Measurements from ENCODE around the gene ADAMTS13. TPM values are rescaled to one million over a fixed set of nuclear protein-coding genes. Genes with fewer than 3 reads are reported as not detected.
A peak's percentile ranks its signal among the peaks of the same experiment; 100 is the strongest.
"Not testable (repeated sequence)": the region's sequence is repeated elsewhere in the genome, so short reads cannot be mapped to it uniquely, and the experiment has no call there.

ADAMTS13 gene
- total RNA-seq, 1 donor from 2014 or later = 2.0 TPM

DNA sequence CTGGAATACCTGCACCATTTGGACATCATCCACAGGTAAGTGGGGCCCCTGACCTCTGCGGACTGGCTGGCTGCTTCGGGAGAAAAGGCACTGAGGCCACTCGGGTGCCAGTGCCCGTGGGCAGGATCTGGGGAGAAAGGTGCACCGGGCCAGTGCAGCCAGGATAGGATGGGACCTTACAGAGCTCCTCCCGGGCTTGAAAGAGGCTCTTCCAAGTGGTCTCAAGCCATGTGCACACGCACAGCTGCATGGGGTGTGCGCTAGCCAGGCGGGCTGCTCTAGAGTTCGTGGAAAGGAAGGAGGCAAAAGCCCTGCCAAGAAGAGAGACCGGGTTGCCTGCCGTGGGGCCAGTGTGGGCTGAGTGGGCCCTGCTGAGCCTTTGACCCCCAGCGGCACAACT is 32.6 kb upstream of the ADAMTS13 start:
- DNase-seq (ENCODE audit: low read depth) = no peak
- peaks cover 17% of the 10 kb centered on the region for H3K27me3 ChIP-seq (ENCODE audit: control insufficient read depth, insufficient read depth, low read length)
- no peak overlapping the region for H3K4me3 ChIP-seq (ENCODE audit: low read depth, low read length)
- no peaks in the 10 kb centered on the region for H3K36me3 ChIP-seq (ENCODE audit: control insufficient read depth, insufficient read depth, low read length)
- no peak for TF ChIP-seq CTCF (IDR thresholded peaks at IDR 0.05; ENCODE audit: insufficient read depth, low read length, poor library complexity, severe bottlenecking)

- TF ChIP-seq CTCF (IDR thresholded peaks at IDR 0.05; ENCODE audit: insufficient read depth, low read length, poor library complexity, severe bottlenecking) = no peak
- H3K27me3 ChIP-seq (ENCODE audit: control insufficient read depth, insufficient read depth, low read length) = peaks cover 28% of the 10 kb centered on the region
- no peak for DNase-seq (ENCODE audit: low read depth)
- H3K36me3 ChIP-seq (ENCODE audit: control insufficient read depth, insufficient read depth, low read length) = no peaks in the 10 kb centered on the region
- H3K4me3 ChIP-seq (ENCODE audit: low read depth, low read length) = no peak overlapping the region
Observed at GRCh38 chr9:133390713-133391112, 31.5 kb upstream of the ADAMTS13 start.

DNA sequence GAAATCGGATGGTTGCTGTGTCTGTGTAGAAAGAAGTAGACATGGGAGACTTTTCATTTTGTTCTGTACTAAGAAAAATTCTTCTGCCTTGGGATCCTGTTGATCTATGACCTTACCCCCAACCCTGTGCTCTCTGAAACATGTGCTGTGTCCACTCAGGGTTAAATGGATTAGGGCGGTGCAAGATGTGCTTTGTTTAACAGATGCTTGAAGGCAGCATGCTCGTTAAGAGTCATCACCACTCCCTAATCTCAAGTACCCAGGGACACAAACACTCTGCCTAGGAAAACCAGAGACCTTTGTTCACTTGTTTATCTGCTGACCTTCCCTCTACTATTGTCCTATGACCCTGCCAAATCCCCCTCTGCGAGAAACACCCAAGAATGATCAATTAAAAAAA is 30.7 kb upstream of the ADAMTS13 start:
- peaks cover 31% of the 10 kb centered on the region for H3K27me3 ChIP-seq (ENCODE audit: control insufficient read depth, insufficient read depth, low read length)
- not testable (repeated sequence) for H3K36me3 ChIP-seq (ENCODE audit: control insufficient read depth, insufficient read depth, low read length); H3K4me3 ChIP-seq (ENCODE audit: low read depth, low read length); DNase-seq (ENCODE audit: low read depth)

- not testable (repeated sequence) for H3K36me3 ChIP-seq (ENCODE audit: control insufficient read depth, insufficient read depth, low read length); H3K4me3 ChIP-seq (ENCODE audit: low read depth, low read length); DNase-seq (ENCODE audit: low read depth)
- H3K27me3 ChIP-seq (ENCODE audit: control insufficient read depth, insufficient read depth, low read length) = peaks cover 38% of the 10 kb centered on the region
Observed at GRCh38 chr9:133392308-133392707, 29.9 kb upstream of the ADAMTS13 start.

- no peak overlapping the region for H3K4me3 ChIP-seq (ENCODE audit: low read depth, low read length)
Observed at GRCh38 chr9:133393399-133393798, 28.8 kb upstream of the ADAMTS13 start.

DNA sequence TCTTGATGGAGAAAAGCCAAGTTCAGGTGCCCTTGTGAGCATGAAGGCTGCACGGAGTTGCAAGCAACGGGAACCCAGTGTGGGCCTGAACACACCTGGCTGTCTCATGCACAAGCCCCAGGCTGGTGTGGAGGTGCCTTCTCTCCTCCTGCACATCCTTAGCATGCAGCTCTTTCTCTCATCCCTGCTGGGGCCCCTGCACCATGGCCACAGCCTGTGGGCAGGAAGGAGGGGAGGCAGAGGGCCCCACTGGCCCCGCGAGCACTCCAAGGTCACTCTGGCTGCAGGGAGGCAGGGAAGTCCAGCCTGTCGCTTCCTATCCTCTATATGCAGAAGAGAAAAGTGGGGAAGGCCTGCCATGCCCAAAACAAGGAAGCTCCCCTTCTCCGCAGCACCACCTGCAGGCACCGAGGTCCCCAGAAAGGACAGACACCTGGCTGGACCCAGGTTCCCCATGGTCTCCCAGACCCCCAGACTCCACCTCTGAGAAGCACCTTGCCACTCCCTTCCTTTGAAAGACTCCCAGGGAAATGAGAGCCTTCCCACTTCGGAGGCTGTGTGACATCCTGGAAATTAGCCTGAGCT is 27.4 kb upstream of the ADAMTS13 start:
- Histone ChIP-seq H3K4me3 (ENCODE audit: low read depth, low read length) (no peak overlapping the region), H3K27me3 (ENCODE audit: control insufficient read depth, insufficient read depth, low read length) (peaks cover 45% of the 10 kb centered on the region), H3K36me3 (ENCODE audit: control insufficient read depth, insufficient read depth, low read length) (no peaks in the 10 kb centered on the region)
- no peak for TF ChIP-seq CTCF (IDR thresholded peaks at IDR 0.05; ENCODE audit: insufficient read depth, low read length, poor library complexity, severe bottlenecking)
- DNase-seq (ENCODE audit: low read depth) = no peak

More at GRCh38 chr9:133393399-133393798, 28.8 kb upstream of the ADAMTS13 start:
- Histone ChIP-seq H3K27me3 (ENCODE audit: control insufficient read depth, insufficient read depth, low read length) (peaks cover 45% of the 10 kb centered on the region), H3K36me3 (ENCODE audit: control insufficient read depth, insufficient read depth, low read length) (no peaks in the 10 kb centered on the region)
- no peak for DNase-seq (ENCODE audit: low read depth)
- TF ChIP-seq CTCF (IDR thresholded peaks at IDR 0.05; ENCODE audit: insufficient read depth, low read length, poor library complexity, severe bottlenecking) = no peak

GRCh38 chr9:133396952-133397351 is 25.2 kb upstream of the ADAMTS13 start:
- no peak for DNase-seq (ENCODE audit: low read depth)
- no peak overlapping the region for H3K4me3 ChIP-seq (ENCODE audit: low read depth, low read length)
- peak; percentile 39 for TF ChIP-seq CTCF (IDR thresholded peaks at IDR 0.05; ENCODE audit: insufficient read depth, low read length, poor library complexity, severe bottlenecking)
- no peaks in the 10 kb centered on the region for H3K36me3 ChIP-seq (ENCODE audit: control insufficient read depth, insufficient read depth, low read length)
- H3K27me3 ChIP-seq (ENCODE audit: control insufficient read depth, insufficient read depth, low read length) = peaks cover 40% of the 10 kb centered on the region
